H9 (cell line): ENCODE data around the gene GLMP. TPM values are rescaled to one million over a fixed set of nuclear protein-coding genes. Genes with fewer than 3 reads are reported as not detected.
A peak's percentile ranks its signal among the peaks of the same experiment; 100 is the strongest.

Experiments used
- DNase-seq: peaks from one replicate; pipeline ENCODE4 v3.0.0-alpha.2; 2017
- H2AFZ ChIP-seq: one replicate; pipeline ENCODE4 v1.6.1; 2013; ENCODE audit warnings: mild to moderate bottlenecking, low read length, control low read depth, moderate library complexity
- H2AK5ac ChIP-seq: 2 replicates; pipeline ENCODE4 v1.6.1; 2013; ENCODE audit warnings: low read length, control low read depth, mixed read lengths; ENCODE audit not compliant: insufficient read length
- H2BK120ac ChIP-seq: one replicate; pipeline ENCODE4 v1.6.1; 2013; ENCODE audit warnings: low read depth, mild to moderate bottlenecking, low read length, control low read depth, inconsistent platforms; ENCODE audit not compliant: poor library complexity, severe bottlenecking
- H2BK12ac ChIP-seq: 2 replicates; pipeline ENCODE4 v1.6.1; 2013; ENCODE audit warnings: low read length, control low read depth, mixed read lengths, low read depth; ENCODE audit not compliant: insufficient read length
- H2BK15ac ChIP-seq: 2 replicates; pipeline ENCODE4 v1.6.1; 2013; ENCODE audit warnings: low read depth, low read length, control low read depth
- H2BK20ac ChIP-seq: one replicate; pipeline ENCODE4 v1.6.1; 2013; ENCODE audit warnings: low read depth, mild to moderate bottlenecking, low read length, control low read depth, inconsistent platforms; ENCODE audit not compliant: poor library complexity, severe bottlenecking
- H2BK5ac ChIP-seq: 2 replicates; pipeline ENCODE4 v1.6.1; 2013; ENCODE audit warnings: low read length, control low read depth, mixed read lengths; ENCODE audit not compliant: insufficient read length
- H3K14ac ChIP-seq: 2 replicates; pipeline ENCODE4 v1.6.1; 2013; ENCODE audit warnings: low read length, control low read depth; ENCODE audit not compliant: insufficient read depth
- H3K18ac ChIP-seq: 2 replicates; pipeline ENCODE4 v1.6.1; 2013; ENCODE audit warnings: low read depth, mild to moderate bottlenecking, mixed read lengths, low read length, control low read depth; ENCODE audit not compliant: insufficient read length
- H3K23ac ChIP-seq: 2 replicates; pipeline ENCODE4 v1.6.1; 2013; ENCODE audit warnings: low read length, control low read depth, mixed read lengths, low read depth; ENCODE audit not compliant: insufficient read length
- H3K23me2 ChIP-seq: 2 replicates; pipeline ENCODE4 v1.6.1; 2013; ENCODE audit warnings: low read depth, mild to moderate bottlenecking, mixed read lengths, low read length, control low read depth; ENCODE audit not compliant: insufficient read length, poor library complexity, severe bottlenecking
- H3K27ac ChIP-seq: 2 replicates; pipeline ENCODE4 v1.5.1; 2013; ENCODE audit warnings: low read length, control low read depth, mixed read lengths, low read depth; ENCODE audit not compliant: insufficient read length
- H3K27me3 ChIP-seq: 2 replicates; pipeline ENCODE4 v1.6.1; 2013; ENCODE audit warnings: low read length, control low read depth, inconsistent platforms; ENCODE audit not compliant: insufficient read depth
- H3K4ac ChIP-seq: 2 replicates; pipeline ENCODE4 v1.6.1; 2013; ENCODE audit warnings: low read depth, mild to moderate bottlenecking, control low read depth, inconsistent platforms, low read length, moderate library complexity
- H3K4me1 ChIP-seq: 2 replicates; pipeline ENCODE4 v1.6.1; 2013; ENCODE audit warnings: low read length, control low read depth, inconsistent platforms; ENCODE audit not compliant: insufficient read depth
- H3K4me2 ChIP-seq: 2 replicates; pipeline ENCODE4 v1.6.1; 2013; ENCODE audit warnings: low read length, control low read depth, mixed read lengths; ENCODE audit not compliant: insufficient read length, insufficient read depth
- H3K56ac ChIP-seq: 2 replicates; pipeline ENCODE4 v1.6.1; 2013; ENCODE audit warnings: low read depth, mild to moderate bottlenecking, mixed read lengths, low read length, control low read depth; ENCODE audit not compliant: insufficient read length
- H3K79me1 ChIP-seq: 2 replicates; pipeline ENCODE4 v1.6.1; 2013; ENCODE audit warnings: low read depth, mild to moderate bottlenecking, moderate library complexity, low read length, control low read depth, inconsistent platforms; ENCODE audit not compliant: insufficient read depth, poor library complexity, severe bottlenecking
- H3K79me2 ChIP-seq: 2 replicates; pipeline ENCODE4 v1.6.1; 2013; ENCODE audit warnings: low read length, control low read depth, inconsistent platforms; ENCODE audit not compliant: insufficient read depth
- H3K9ac ChIP-seq: 2 replicates; pipeline ENCODE4 v1.6.1; 2013; ENCODE audit warnings: low read length, control low read depth, mixed read lengths; ENCODE audit not compliant: insufficient read length; ENCODE audit errors: extremely low read depth
- H3K9me3 ChIP-seq: one replicate; pipeline ENCODE4 v1.6.1; 2013; ENCODE audit warnings: low read depth, low read length, inconsistent platforms; ENCODE audit not compliant: control insufficient read depth
- H3T11ph ChIP-seq: one replicate; pipeline ENCODE4 v1.6.1; 2013; ENCODE audit warnings: mild to moderate bottlenecking, low read length, control low read depth, inconsistent platforms
- H4K20me1 ChIP-seq: one replicate; pipeline ENCODE4 v1.6.1; 2013; ENCODE audit not compliant: control insufficient read depth, insufficient read length, insufficient read depth
- H4K5ac ChIP-seq: 2 replicates; pipeline ENCODE4 v1.6.1; 2013; ENCODE audit warnings: low read depth, mild to moderate bottlenecking, mixed read lengths, low read length, control low read depth; ENCODE audit not compliant: insufficient read length
- H4K8ac ChIP-seq: replicated peaks from 2 replicates; pipeline ENCODE4 v1.6.1; 2013; ENCODE audit warnings: low read length, control low read depth, mixed read lengths, low read depth; ENCODE audit not compliant: insufficient read length
- H4K91ac ChIP-seq: 2 replicates; pipeline ENCODE4 v1.6.1; 2013; ENCODE audit warnings: low read depth, mild to moderate bottlenecking, moderate library complexity, mixed read lengths, low read length, control low read depth; ENCODE audit not compliant: insufficient read length
- H3K27ac Mint-ChIP-seq, 3 experiments: 2 replicates in 2 of 3; 3 replicates in 1 of 3; pipeline ENCODE4 v1.8.0; 2020 to 2021; ENCODE audit warnings: mixed read lengths in 3 of 3, mild to moderate bottlenecking in 1 of 3, moderate library complexity in 1 of 3
- H3K27me3 Mint-ChIP-seq: 2 replicates; pipeline ENCODE4 v1.8.0; 2021; ENCODE audit warnings: low read depth, mild to moderate bottlenecking, moderate library complexity, mixed read lengths
- H3K36me3 Mint-ChIP-seq, 3 experiments: 2 replicates in 2 of 3; 3 replicates in 1 of 3; pipeline ENCODE4 v1.8.0; 2020 to 2021; ENCODE audit warnings: low read depth in 3 of 3, mixed read lengths in 3 of 3; ENCODE audit not compliant: insufficient read depth in 1 of 3
- H3K4me1 Mint-ChIP-seq, 2 experiments: 2 replicates each; pipeline ENCODE4 v1.8.0; 2020; ENCODE audit warnings: mixed read lengths in 2 of 2
- H3K4me3 Mint-ChIP-seq, 2 experiments: 2 replicates in 1 of 2; 3 replicates in 1 of 2; pipeline ENCODE4 v1.8.0; 2020 to 2021; ENCODE audit warnings: mild to moderate bottlenecking in 2 of 2, mixed read lengths in 2 of 2, moderate library complexity in 1 of 2
- H3K9me3 Mint-ChIP-seq, 2 experiments: 2 replicates in 1 of 2; 3 replicates in 1 of 2; pipeline ENCODE4 v1.8.0; 2020; ENCODE audit warnings: mild to moderate bottlenecking in 2 of 2, mixed read lengths in 2 of 2, moderate library complexity in 1 of 2
- WGBS: extraction: QIAGEN DNeasy Blood & Tissue Kit; methylation state at CpG from one replicate; pipeline ENCODE4 v1.1.7; 2013; ENCODE audit warnings: missing lambda C conversion rate, low lambda C conversion rate, mixed read lengths; ENCODE audit not compliant: insufficient read length; ENCODE audit errors: extremely low coverage; 5-methylcytosine and 5-hydroxymethylcytosine counted together
- total RNA-seq: library from RNA; stranded (reverse); gene quantifications from 2 replicates; pipeline ENCODE4 v1.2.1, GENCODE V29; 2021
- TF ChIP-seq, protein P1 (sequence below): fragments of 200-600 bp; sonication (generic); conservative IDR thresholded peaks from 3 replicates; pipeline ENCODE4 v1.8.0; 2021; ENCODE audit warnings: antibody characterized with exemption, mild to moderate bottlenecking

Gene GLMP
- total RNA-seq, 1 experiment from 2014 or later = 49.2 TPM

- no peak overlapping the region for H3K23ac ChIP-seq
- H3K27me3 ChIP-seq = no peaks in the 10 kb centered on the region
- no peak overlapping the region for H4K8ac ChIP-seq
- no CpG with 5 or more reads among the region's 5 CpGs for WGBS
- no peak overlapping the region for H2BK120ac ChIP-seq
- H3K9ac ChIP-seq = no peak overlapping the region
- no peak overlapping the region for H4K5ac ChIP-seq
- H2AK5ac ChIP-seq = no peak overlapping the region
- TF ChIP-seq, protein P1, sequence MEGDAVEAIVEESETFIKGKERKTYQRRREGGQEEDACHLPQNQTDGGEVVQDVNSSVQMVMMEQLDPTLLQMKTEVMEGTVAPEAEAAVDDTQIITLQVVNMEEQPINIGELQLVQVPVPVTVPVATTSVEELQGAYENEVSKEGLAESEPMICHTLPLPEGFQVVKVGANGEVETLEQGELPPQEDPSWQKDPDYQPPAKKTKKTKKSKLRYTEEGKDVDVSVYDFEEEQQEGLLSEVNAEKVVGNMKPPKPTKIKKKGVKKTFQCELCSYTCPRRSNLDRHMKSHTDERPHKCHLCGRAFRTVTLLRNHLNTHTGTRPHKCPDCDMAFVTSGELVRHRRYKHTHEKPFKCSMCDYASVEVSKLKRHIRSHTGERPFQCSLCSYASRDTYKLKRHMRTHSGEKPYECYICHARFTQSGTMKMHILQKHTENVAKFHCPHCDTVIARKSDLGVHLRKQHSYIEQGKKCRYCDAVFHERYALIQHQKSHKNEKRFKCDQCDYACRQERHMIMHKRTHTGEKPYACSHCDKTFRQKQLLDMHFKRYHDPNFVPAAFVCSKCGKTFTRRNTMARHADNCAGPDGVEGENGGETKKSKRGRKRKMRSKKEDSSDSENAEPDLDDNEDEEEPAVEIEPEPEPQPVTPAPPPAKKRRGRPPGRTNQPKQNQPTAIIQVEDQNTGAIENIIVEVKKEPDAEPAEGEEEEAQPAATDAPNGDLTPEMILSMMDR = no peak
- H2AFZ ChIP-seq = no peak overlapping the region
- H4K20me1 ChIP-seq = no peaks in the 10 kb centered on the region
- no peak overlapping the region for H2BK20ac ChIP-seq
- no peak overlapping the region for H4K91ac ChIP-seq
- H3K4me1 Mint-ChIP-seq = peaks cover 15 to 22% of the 10 kb centered on the region in 2 experiments
- peaks cover 3% of the 10 kb centered on the region for H3K23me2 ChIP-seq
- H3K56ac ChIP-seq = no peak overlapping the region
- H3K4me3 Mint-ChIP-seq = no peak overlapping the region
- DNase-seq = no peak
- H3K79me2 ChIP-seq = no peaks in the 10 kb centered on the region
- no peak overlapping the region for H2BK12ac ChIP-seq
- H3K27me3 Mint-ChIP-seq = peaks cover 4% of the 10 kb centered on the region; the same call in 1 of the 2 replicates
- H3K27ac Mint-ChIP-seq = peak overlapping the region in 1 of 3 experiments; percentile 61; a peak in 1 of 7 replicates
- H2BK5ac ChIP-seq = no peak overlapping the region
- H3K4me1 ChIP-seq = peaks cover 2% of the 10 kb centered on the region; the same call in 1 of the 2 replicates
- no peaks in the 10 kb centered on the region for H3K79me1 ChIP-seq
- peaks cover 27 to 62% (median 51%) of the 10 kb centered on the region in 3 experiments; a peak in 6 of 7 replicates for H3K36me3 Mint-ChIP-seq
- H3K4me2 ChIP-seq = no peak overlapping the region
- H3T11ph ChIP-seq = no peak overlapping the region
- no peak overlapping the region for H2BK15ac ChIP-seq
- no peak overlapping the region for H3K18ac ChIP-seq
- no peaks in the 10 kb centered on the region for H3K9me3 Mint-ChIP-seq
- no peak overlapping the region for H3K14ac ChIP-seq
- H3K4ac ChIP-seq = no peak overlapping the region
- no peak overlapping the region for H3K27ac ChIP-seq
- no peaks in the 10 kb centered on the region for H3K9me3 ChIP-seq
These were observed 45.9 kb downstream of the GLMP start for GRCh38 chr1:156249593-156249992.
